ENCODE data around the gene STH.

DNA sequence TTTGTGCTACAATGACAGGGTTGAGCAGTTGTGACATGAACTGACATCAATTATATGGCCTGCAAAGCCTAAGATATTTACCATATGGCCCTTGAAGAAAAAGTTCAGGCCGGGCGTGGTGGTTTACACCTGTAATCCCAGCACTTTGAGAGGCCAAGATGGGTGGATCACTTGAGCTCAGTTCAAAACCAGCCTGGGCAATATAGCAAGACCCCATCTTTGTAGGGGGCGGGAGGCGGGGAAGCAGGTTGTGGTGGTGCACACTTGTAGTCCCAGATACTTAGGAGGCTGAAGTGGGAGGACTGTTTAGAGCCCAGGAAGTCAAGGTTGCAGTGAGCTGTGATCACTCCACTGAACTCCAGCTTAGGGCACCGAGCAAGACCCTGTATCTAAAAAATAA is 48.3 kb downstream of the STH start:
- TF ChIP-seq CTCF (IDR thresholded peaks at IDR 0.05) (no peak), FOSL2 (IDR thresholded peaks at IDR 0.05) (no peak), FOSL2 (CRISPR knock-in tag; IDR thresholded peaks at IDR 0.05) (no peak), POLR2AphosphoS2 (conservative IDR thresholded peaks at IDR 0.05; ENCODE audit: low read length) (no peak), POLR2A (IDR thresholded peaks at IDR 0.05; ENCODE audit: low read length) (no peak), MAX (IDR thresholded peaks at IDR 0.05) (no peak)
- TF ChIP-seq, protein P1, sequence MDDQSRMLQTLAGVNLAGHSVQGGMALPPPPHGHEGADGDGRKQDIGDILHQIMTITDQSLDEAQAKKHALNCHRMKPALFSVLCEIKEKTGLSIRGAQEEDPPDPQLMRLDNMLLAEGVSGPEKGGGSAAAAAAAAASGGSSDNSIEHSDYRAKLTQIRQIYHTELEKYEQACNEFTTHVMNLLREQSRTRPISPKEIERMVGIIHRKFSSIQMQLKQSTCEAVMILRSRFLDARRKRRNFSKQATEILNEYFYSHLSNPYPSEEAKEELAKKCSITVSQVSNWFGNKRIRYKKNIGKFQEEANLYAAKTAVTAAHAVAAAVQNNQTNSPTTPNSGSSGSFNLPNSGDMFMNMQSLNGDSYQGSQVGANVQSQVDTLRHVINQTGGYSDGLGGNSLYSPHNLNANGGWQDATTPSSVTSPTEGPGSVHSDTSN (IDR thresholded peaks at IDR 0.05): no peak

Data from A549 (cell line).